ENCODE data around the gene ATG7.

DNA sequence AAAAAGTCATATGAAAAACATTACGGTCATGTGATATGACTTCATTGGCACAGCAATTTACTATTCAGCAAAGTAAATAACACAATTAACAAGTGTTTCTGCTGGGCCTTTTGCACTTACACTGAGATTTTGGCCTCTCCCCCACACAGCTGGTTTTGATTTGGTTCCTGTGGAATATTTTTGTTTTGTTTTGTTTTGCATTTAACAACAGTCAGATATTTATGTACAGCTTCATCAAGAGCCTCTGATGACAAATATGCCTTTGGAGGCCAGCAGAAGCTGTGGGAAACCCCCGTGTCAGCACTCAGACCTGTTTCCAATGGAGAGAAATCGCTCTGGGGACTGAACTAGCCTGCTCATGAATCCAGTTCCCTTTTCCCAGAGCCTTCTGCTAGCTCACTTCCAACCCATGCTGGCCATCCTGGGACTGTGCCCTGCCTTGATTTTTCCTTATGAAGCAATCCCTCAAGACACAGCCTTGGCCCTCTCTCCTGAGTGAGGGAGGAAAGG lies 161.9 kb downstream of the ATG7 start:
- TF ChIP-seq, protein P1, sequence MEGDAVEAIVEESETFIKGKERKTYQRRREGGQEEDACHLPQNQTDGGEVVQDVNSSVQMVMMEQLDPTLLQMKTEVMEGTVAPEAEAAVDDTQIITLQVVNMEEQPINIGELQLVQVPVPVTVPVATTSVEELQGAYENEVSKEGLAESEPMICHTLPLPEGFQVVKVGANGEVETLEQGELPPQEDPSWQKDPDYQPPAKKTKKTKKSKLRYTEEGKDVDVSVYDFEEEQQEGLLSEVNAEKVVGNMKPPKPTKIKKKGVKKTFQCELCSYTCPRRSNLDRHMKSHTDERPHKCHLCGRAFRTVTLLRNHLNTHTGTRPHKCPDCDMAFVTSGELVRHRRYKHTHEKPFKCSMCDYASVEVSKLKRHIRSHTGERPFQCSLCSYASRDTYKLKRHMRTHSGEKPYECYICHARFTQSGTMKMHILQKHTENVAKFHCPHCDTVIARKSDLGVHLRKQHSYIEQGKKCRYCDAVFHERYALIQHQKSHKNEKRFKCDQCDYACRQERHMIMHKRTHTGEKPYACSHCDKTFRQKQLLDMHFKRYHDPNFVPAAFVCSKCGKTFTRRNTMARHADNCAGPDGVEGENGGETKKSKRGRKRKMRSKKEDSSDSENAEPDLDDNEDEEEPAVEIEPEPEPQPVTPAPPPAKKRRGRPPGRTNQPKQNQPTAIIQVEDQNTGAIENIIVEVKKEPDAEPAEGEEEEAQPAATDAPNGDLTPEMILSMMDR (optimal IDR thresholded peaks at IDR 0.05 in 1 of 3, IDR thresholded peaks at IDR 0.05 in 1 of 3, conservative IDR thresholded peaks at IDR 0.05 in 1 of 3; ENCODE audit: extremely low read depth in 1 of 3, insufficient read depth in 2 of 3, low read length in 3 of 3), result no peak
- TF ChIP-seq EZH2 (IDR thresholded peaks at IDR 0.05; ENCODE audit: low read length), result no peak

Data from keratinocyte (primary cell).